HepG2 (cell line): ENCODE measurements around the gene KISS1R. TPM values are rescaled to one million over a fixed set of nuclear protein-coding genes. Genes with fewer than 3 reads are reported as not detected.

ENCODE experiments used
- ATRX ChIP-seq: sonication (generic); formaldehyde crosslinking; IDR thresholded peaks from 2 replicates; pipeline ENCODE4 v1.4.0; 2020; ENCODE audit warnings: missing genetic modification reagents, borderline replicate concordance
- DBP ChIP-seq: sonication (generic); formaldehyde crosslinking; IDR thresholded peaks from 2 replicates; pipeline ENCODE4 v1.4.0; 2020; ENCODE audit warnings: missing genetic modification reagents; ENCODE audit errors: not compliant biosample characterization
- IKZF1 ChIP-seq: fragments of 450-650 bp; IDR thresholded peaks from 2 replicates; pipeline ENCODE4 v1.7.1; 2016
- MIER2 ChIP-seq: IDR thresholded peaks from 2 replicates; pipeline ENCODE4 v1.6.1; 2016; ENCODE audit warnings: missing biosample characterization, missing genetic modification reagents
- MLLT10 ChIP-seq: sonication (generic); formaldehyde crosslinking; IDR thresholded peaks from 2 replicates; pipeline ENCODE4 v1.4.0; 2020; ENCODE audit warnings: missing genetic modification reagents
- RORA ChIP-seq: sonication (generic); formaldehyde crosslinking; IDR thresholded peaks from 2 replicates; pipeline ENCODE4 v1.5.0; 2020; ENCODE audit warnings: mild to moderate bottlenecking, missing genetic modification reagents, moderate library complexity
- RXRA ChIP-seq: sonication (generic); formaldehyde crosslinking; IDR thresholded peaks from 2 replicates; pipeline ENCODE4 v1.5.1; 2020; ENCODE audit warnings: missing genetic modification reagents
- UBTF ChIP-seq: sonication (generic); formaldehyde crosslinking; IDR thresholded peaks from 2 replicates; pipeline ENCODE4 v1.4.0; 2020; ENCODE audit warnings: mild to moderate bottlenecking, missing genetic modification reagents
- ZFP37 ChIP-seq: sonication (generic); formaldehyde crosslinking; IDR thresholded peaks from 2 replicates; pipeline ENCODE4 v1.4.0; 2020; ENCODE audit warnings: missing genetic modification reagents, borderline replicate concordance
- ZFP90 ChIP-seq: sonication (generic); formaldehyde crosslinking; IDR thresholded peaks from 2 replicates; pipeline ENCODE4 v1.8.0; 2022; ENCODE audit warnings: missing genetic modification reagents, mild to moderate bottlenecking, inconsistent platforms, borderline replicate concordance
- ZNF430 ChIP-seq: sonication (generic); formaldehyde crosslinking; IDR thresholded peaks from 2 replicates; pipeline ENCODE4 v1.9.0; 2021; ENCODE audit warnings: mild to moderate bottlenecking, missing genetic modification reagents
- ZNF503 ChIP-seq: sonication (generic); formaldehyde crosslinking; IDR thresholded peaks from 2 replicates; pipeline ENCODE4 v1.4.0; 2020; ENCODE audit warnings: missing genetic modification reagents
- ZNF510 ChIP-seq: sonication (generic); formaldehyde crosslinking; IDR thresholded peaks from 2 replicates; pipeline ENCODE4 v1.4.0; 2020; ENCODE audit warnings: low read depth, mild to moderate bottlenecking, missing genetic modification reagents
- ZNF670 ChIP-seq: sonication (generic); formaldehyde crosslinking; IDR thresholded peaks from 2 replicates; pipeline ENCODE4 v1.8.0; 2022; ENCODE audit warnings: mild to moderate bottlenecking, missing genetic modification reagents, borderline replicate concordance
- ZNF800 ChIP-seq: sonication (generic); formaldehyde crosslinking; IDR thresholded peaks from 2 replicates; pipeline ENCODE4 v1.4.0; 2020; ENCODE audit warnings: missing genetic modification reagents
- polyA plus RNA-seq, 8 experiments: library from polyadenylated mRNA; depleted of rRNA in 3 of 8; stranded (reverse) in 7 of 8; unstranded in 1 of 8; fragments of >200 nt; fragmentation: Illumina TruSeq in 4 of 8; extraction: Trizol in 4 of 8; gene quantifications; 2 replicates each; pipeline versions ENCODE4 v1.2.1 to v1.2.3, GENCODE V29; 2011 to 2016; ENCODE audit warnings: low read depth in 4 of 8, missing spikeins in 1 of 8, mixed read lengths in 1 of 8; ENCODE audit not compliant: insufficient read depth in 1 of 8
- total RNA-seq, 5 experiments: library from RNA; depleted of rRNA; stranded (reverse); fragments of >200 nt; fragmentation: Illumina TruSeq; extraction: Trizol; gene quantifications; 2 replicates each; pipeline ENCODE4 v1.2.3, GENCODE V29; 2016; ENCODE audit warnings: low read depth in 1 of 5
- TF ChIP-seq, protein P1 (sequence below): sonication (generic); formaldehyde crosslinking; IDR thresholded peaks from 2 replicates; pipeline ENCODE4 v1.5.0; 2020; ENCODE audit warnings: missing genetic modification reagents, mild to moderate bottlenecking, borderline replicate concordance
- TF ChIP-seq, protein P2 (sequence below): sonication (generic); formaldehyde crosslinking; IDR thresholded peaks from 2 replicates; pipeline ENCODE4 v1.5.1; 2020; ENCODE audit warnings: missing genetic modification reagents, mild to moderate bottlenecking, borderline replicate concordance

The KISS1R gene
- total and polyA plus RNA-seq, 2 of the 13 experiments (the other 11 are each of a cell fraction or from before 2014, with no cell fraction given): 1.1 to 10.2 TPM

GRCh38 chr19:917323-918151 is at the start of gene KISS1R (continued):
- no peak; the same call in 1 of the 2 replicates for TF ChIP-seq ZNF503
- peak; percentile 89; the same call in 1 of the 2 replicates for TF ChIP-seq ZNF430 (CRISPR knock-in tag)
- no peak for TF ChIP-seq ATRX (CRISPR knock-in tag)
- TF ChIP-seq DBP (CRISPR knock-in tag): no peak
- TF ChIP-seq UBTF: peak; percentile 86
- no peak for TF ChIP-seq MLLT10 (CRISPR knock-in tag)
- TF ChIP-seq, protein P1, sequence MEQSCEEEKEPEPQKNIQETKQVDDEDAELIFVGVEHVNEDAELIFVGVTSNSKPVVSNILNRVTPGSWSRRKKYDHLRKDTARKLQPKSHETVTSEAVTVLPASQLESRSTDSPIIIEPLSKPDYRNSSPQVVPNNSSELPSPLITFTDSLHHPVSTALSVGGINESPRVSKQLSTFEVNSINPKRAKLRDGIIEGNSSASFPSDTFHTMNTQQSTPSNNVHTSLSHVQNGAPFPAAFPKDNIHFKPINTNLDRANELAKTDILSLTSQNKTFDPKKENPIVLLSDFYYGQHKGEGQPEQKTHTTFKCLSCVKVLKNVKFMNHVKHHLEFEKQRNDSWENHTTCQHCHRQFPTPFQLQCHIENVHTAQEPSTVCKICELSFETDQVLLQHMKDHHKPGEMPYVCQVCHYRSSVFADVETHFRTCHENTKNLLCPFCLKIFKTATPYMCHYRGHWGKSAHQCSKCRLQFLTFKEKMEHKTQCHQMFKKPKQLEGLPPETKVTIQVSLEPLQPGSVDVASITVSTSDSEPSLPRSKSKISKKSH: no peak
- peak; percentile 46; the same call in 1 of the 2 replicates for TF ChIP-seq ZFP90
- no peak for TF ChIP-seq RORA
- no peak for TF ChIP-seq MIER2 (CRISPR knock-in tag)
- no peak for TF ChIP-seq ZNF510 (CRISPR knock-in tag)
- TF ChIP-seq, protein P2, sequence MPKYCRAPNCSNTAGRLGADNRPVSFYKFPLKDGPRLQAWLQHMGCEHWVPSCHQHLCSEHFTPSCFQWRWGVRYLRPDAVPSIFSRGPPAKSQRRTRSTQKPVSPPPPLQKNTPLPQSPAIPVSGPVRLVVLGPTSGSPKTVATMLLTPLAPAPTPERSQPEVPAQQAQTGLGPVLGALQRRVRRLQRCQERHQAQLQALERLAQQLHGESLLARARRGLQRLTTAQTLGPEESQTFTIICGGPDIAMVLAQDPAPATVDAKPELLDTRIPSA (CRISPR knock-in tag): no peak
- TF ChIP-seq ZNF670 (CRISPR knock-in tag): 0 out of 2 replicates have a peak, but pooled peaks have one; percentile 13
- TF ChIP-seq ZFP37 (CRISPR knock-in tag): no peak
- TF ChIP-seq RXRA (CRISPR knock-in tag): peak; percentile 63; the same call in 1 of the 2 replicates
- peak; percentile 84; the same call in 1 of the 2 replicates for TF ChIP-seq ZNF800 (CRISPR knock-in tag)
- no peak for TF ChIP-seq IKZF1
